IMR-90 (cell line): ENCODE measurements around the gene CRIM1. TPM values are rescaled to one million over a fixed set of nuclear protein-coding genes. Genes with fewer than 3 reads are reported as not detected.

Source experiments
- ATAC-seq: fragments of 200-7000 bp; cut with Tn5 transposase; 2 replicates; pipeline ENCODE4 v1.9.1; 2020; ENCODE audit warnings: low read depth, mild to moderate bottlenecking, moderate library complexity
- BruUV-seq: library from RNA; stranded (reverse); fragments of 400-500 nt; replicated peaks from 2 replicates; lab custom pipeline; 2021; lab: Mats Ljungman, UMichigan
- CTCF ChIA-PET: fragments of 300-600 bp; formaldehyde crosslinking; extraction: SDS; loops from one replicate; lab custom pipeline; 2021; ENCODE audit warnings: antibody characterized with exemption; lab: Yijun Ruan, JAX
- POLR2A ChIA-PET: fragments of 300-600 bp; sonication (Branson Sonifier 250); formaldehyde crosslinking; loops from one replicate; lab custom pipeline; 2022; ENCODE audit warnings: antibody characterized with exemption; ENCODE audit not compliant: unreplicated experiment; lab: Charles Lee
- DNase-seq: peaks from one replicate; pipeline ENCODE4 v3.0.0; 2013
- H2AFZ ChIP-seq: replicated peaks from 2 replicates; pipeline ENCODE3; 2013; ENCODE audit warnings: low read length, mild to moderate bottlenecking; ENCODE audit not compliant: poor library complexity
- H2AK5ac ChIP-seq: 2 replicates; pipeline ENCODE4 v1.6.1; 2013; ENCODE audit warnings: low read depth, low read length, inconsistent platforms
- H2AK9ac ChIP-seq: replicated peaks from 2 replicates; pipeline ENCODE3; 2013; ENCODE audit warnings: mild to moderate bottlenecking, low read depth, low read length, moderate library complexity; ENCODE audit not compliant: poor library complexity
- H2BK120ac ChIP-seq: 2 replicates; pipeline ENCODE4 v1.6.1; 2013; ENCODE audit warnings: low read depth, low read length, inconsistent platforms
- H2BK15ac ChIP-seq: 3 replicates; pipeline ENCODE4 v1.6.1; 2013; ENCODE audit warnings: low read depth, low read length, inconsistent platforms
- H2BK20ac ChIP-seq: 2 replicates; pipeline ENCODE4 v1.6.1; 2013; ENCODE audit warnings: low read depth, mild to moderate bottlenecking, inconsistent platforms, low read length, moderate library complexity
- H2BK5ac ChIP-seq: 2 replicates; pipeline ENCODE4 v1.6.1; 2013; ENCODE audit warnings: mild to moderate bottlenecking, low read depth, low read length, inconsistent platforms; ENCODE audit not compliant: poor library complexity, severe bottlenecking
- H3K14ac ChIP-seq: replicated peaks from 2 replicates; pipeline ENCODE4 v1.6.1; 2013; ENCODE audit warnings: low read depth, low read length, inconsistent platforms
- H3K18ac ChIP-seq: 2 replicates; pipeline ENCODE4 v1.6.1; 2013; ENCODE audit warnings: low read depth, low read length, control low read depth
- H3K23ac ChIP-seq: 2 replicates; pipeline ENCODE4 v1.6.1; 2013; ENCODE audit warnings: low read depth, low read length, inconsistent platforms
- H3K27ac ChIP-seq: 2 replicates; pipeline ENCODE4 v1.5.1; 2013; ENCODE audit warnings: mild to moderate bottlenecking, control low read depth, low read length; ENCODE audit not compliant: insufficient read depth
- H3K27me3 ChIP-seq: 2 replicates; pipeline ENCODE4 v1.6.1; 2013; ENCODE audit warnings: low read length; ENCODE audit not compliant: control insufficient read depth, insufficient read depth
- H3K36me3 ChIP-seq: 2 replicates; pipeline ENCODE4 v1.6.1; 2013; ENCODE audit warnings: low read length, mixed read lengths; ENCODE audit not compliant: control insufficient read depth, insufficient read depth
- H3K4ac ChIP-seq: 2 replicates; pipeline ENCODE4 v1.6.1; 2013; ENCODE audit warnings: low read depth, low read length, inconsistent platforms
- H3K4me1 ChIP-seq: 2 replicates; pipeline ENCODE4 v1.6.1; 2013; ENCODE audit warnings: low read length, mixed read lengths; ENCODE audit not compliant: control insufficient read depth, insufficient read depth
- H3K4me2 ChIP-seq: 2 replicates; pipeline ENCODE4 v1.6.1; 2013; ENCODE audit warnings: low read depth, mild to moderate bottlenecking, control low read depth, low read length, moderate library complexity
- H3K4me3 ChIP-seq: 2 replicates; pipeline ENCODE4 v1.5.1; 2013; ENCODE audit warnings: low read depth, mild to moderate bottlenecking, control low read depth, low read length, moderate library complexity; ENCODE audit not compliant: insufficient read depth
- H3K56ac ChIP-seq: 2 replicates; pipeline ENCODE4 v1.6.1; 2013; ENCODE audit warnings: low read length, inconsistent platforms; ENCODE audit not compliant: insufficient read depth; ENCODE audit errors: extremely low read depth
- H3K79me1 ChIP-seq, 2 experiments: 2 replicates each; pipeline ENCODE4 v1.6.1; 2013; ENCODE audit warnings: low read length in 2 of 2, inconsistent platforms in 1 of 2, low read depth in 1 of 2
- H3K9ac ChIP-seq: 2 replicates; pipeline ENCODE4 v1.6.1; 2013; ENCODE audit warnings: low read depth, low read length, control low read depth
- H3K9me1 ChIP-seq: 2 replicates; pipeline ENCODE4 v1.6.1; 2013; ENCODE audit warnings: low read length, inconsistent platforms; ENCODE audit not compliant: insufficient read depth
- H3K9me3 ChIP-seq: 2 replicates; pipeline ENCODE4 v1.6.1; 2013; ENCODE audit warnings: low read length; ENCODE audit not compliant: control insufficient read depth, insufficient read depth
- H4K20me1 ChIP-seq: 2 replicates; pipeline ENCODE4 v1.6.1; 2013; ENCODE audit warnings: low read length, inconsistent platforms; ENCODE audit not compliant: insufficient read depth
- H4K5ac ChIP-seq: 2 replicates; pipeline ENCODE4 v1.6.1; 2013; ENCODE audit warnings: mild to moderate bottlenecking, low read depth, low read length, control low read depth
- H4K8ac ChIP-seq, 2 experiments: 2 replicates each; pipeline ENCODE4 v1.6.1; 2013; ENCODE audit warnings: low read depth in 2 of 2, low read length in 2 of 2, control low read depth in 1 of 2, inconsistent platforms in 1 of 2
- H4K91ac ChIP-seq: 2 replicates; pipeline ENCODE4 v1.6.1; 2013; ENCODE audit warnings: low read depth, low read length, inconsistent platforms; ENCODE audit not compliant: insufficient read depth
- CTCF ChIP-seq: conservative IDR thresholded peaks from 2 replicates; pipeline ENCODE4 v1.5.1; 2012; ENCODE audit warnings: mild to moderate bottlenecking, low read depth, low read length, improper control_type of control experiment
- ELK1 ChIP-seq: fragments of 150-350 bp; IDR thresholded peaks from 2 replicates; pipeline ENCODE4 v1.6.1; 2016; ENCODE audit warnings: low read depth, mild to moderate bottlenecking, low read length, moderate library complexity, borderline replicate concordance
- MAFK ChIP-seq: IDR thresholded peaks from 2 replicates; pipeline ENCODE4 v1.6.1; 2012; ENCODE audit warnings: low read depth, low read length, improper control_type of control experiment
- MAZ ChIP-seq: IDR thresholded peaks from 2 replicates; pipeline ENCODE4 v1.6.1; 2012; ENCODE audit warnings: low read depth, mild to moderate bottlenecking, low read length, improper control_type of control experiment, moderate library complexity, borderline replicate concordance
- NFE2L2 ChIP-seq: fragments of 150-350 bp; IDR thresholded peaks from 2 replicates; pipeline ENCODE4 v1.6.1; 2016; ENCODE audit warnings: low read depth, mild to moderate bottlenecking, low read length
- POLR2A ChIP-seq: IDR thresholded peaks from 2 replicates; pipeline ENCODE4 v1.6.1; 2012; ENCODE audit warnings: mild to moderate bottlenecking, low read depth, low read length
- RAD21 ChIP-seq: IDR thresholded peaks from 2 replicates; pipeline ENCODE4 v1.6.1; 2012; ENCODE audit warnings: low read length, improper control_type of control experiment
- RCOR1 ChIP-seq: IDR thresholded peaks from 2 replicates; pipeline ENCODE4 v1.6.1; 2012; ENCODE audit warnings: mild to moderate bottlenecking, low read length, improper control_type of control experiment; ENCODE audit not compliant: insufficient replicate concordance
- RFX5 ChIP-seq: IDR thresholded peaks from 2 replicates; pipeline ENCODE4 v1.8.0; 2012; ENCODE audit warnings: low read depth, mild to moderate bottlenecking, low read length, moderate library complexity
- SMC3 ChIP-seq: fragments of 150-350 bp; IDR thresholded peaks from 2 replicates; pipeline ENCODE4 v1.6.1; 2016; ENCODE audit warnings: low read depth, mild to moderate bottlenecking, antibody characterized with exemption, low read length, moderate library complexity
- WGBS, 2 experiments: methylation state at CpG; one replicate each; pipeline versions ENCODE4 v1.1.5 to v1.1.7; 2013; ENCODE audit warnings: missing lambda C conversion rate in 2 of 2; ENCODE audit not compliant: insufficient read length in 1 of 2; ENCODE audit errors: extremely low coverage in 2 of 2; 5-methylcytosine and 5-hydroxymethylcytosine counted together
- dilution Hi-C: fragments of 300-500 bp; cut with HindIII; formaldehyde crosslinking; loops from one replicate; pipeline ENCODE4 v1.14.3; 2018; ENCODE audit warnings: low sequenced_read_pairs; ENCODE audit not compliant: unreplicated experiment
- in situ Hi-C: fragments of 300-500 bp; cut with MboI; formaldehyde crosslinking; loops from 3 replicates; pipeline ENCODE4 v1.14.3; 2019; ENCODE audit warnings: low sequenced_read_pairs, inconsistent platforms, mixed read lengths
- intact Hi-C: fragments of 100-400 bp; cut with micrococcal nuclease; formaldehyde crosslinking; loops from 2 replicates; pipeline ENCODE4 v1.10.0; 2022
- polyA plus RNA-seq, 3 experiments: library from polyadenylated mRNA; depleted of rRNA; stranded (reverse); fragments of >200 nt; gene quantifications; 2 replicates each; pipeline ENCODE4 v1.2.3, GENCODE V29; 2012; ENCODE audit warnings: low replicate concordance in 1 of 3
- total RNA-seq: library from RNA; depleted of rRNA; stranded (reverse); fragments of >200 nt; gene quantifications from 2 replicates; pipeline ENCODE4 v1.2.3, GENCODE V29; 2012

Gene CRIM1
- total and polyA plus RNA-seq, 2 of the 4 experiments (the other 2 are of a cell fraction): 285 to 490 TPM

DNA sequence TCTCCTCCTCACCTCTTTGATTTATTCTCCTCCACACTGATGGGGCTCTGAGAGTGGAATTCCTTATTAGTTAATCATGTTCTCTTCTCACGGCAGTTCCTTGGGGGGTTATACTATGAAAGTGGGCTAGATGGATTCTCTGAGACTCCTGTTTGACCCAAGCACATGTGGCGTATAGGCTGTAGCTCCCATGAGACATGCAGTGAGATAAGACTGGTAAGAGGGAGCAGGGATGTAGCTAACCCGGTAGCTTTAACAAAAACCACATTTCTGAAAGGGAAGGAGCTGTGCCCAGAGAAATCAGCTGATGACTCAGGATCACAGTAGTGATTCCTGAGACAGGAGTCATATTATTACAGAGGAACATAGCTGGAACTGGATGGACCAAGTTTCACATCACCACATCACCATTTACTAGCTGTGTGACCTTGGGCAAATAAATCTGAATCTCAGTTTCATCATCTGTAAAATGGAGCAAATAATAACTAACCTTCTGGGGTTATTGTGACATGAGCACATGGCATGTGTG lies 82.9 kb downstream of the CRIM1 start (continued):
- 0 out of 2 replicates have a peak, but pooled peaks have one; percentile 31 for TF ChIP-seq MAFK
- TF ChIP-seq RCOR1: peak; percentile 100

DNA sequence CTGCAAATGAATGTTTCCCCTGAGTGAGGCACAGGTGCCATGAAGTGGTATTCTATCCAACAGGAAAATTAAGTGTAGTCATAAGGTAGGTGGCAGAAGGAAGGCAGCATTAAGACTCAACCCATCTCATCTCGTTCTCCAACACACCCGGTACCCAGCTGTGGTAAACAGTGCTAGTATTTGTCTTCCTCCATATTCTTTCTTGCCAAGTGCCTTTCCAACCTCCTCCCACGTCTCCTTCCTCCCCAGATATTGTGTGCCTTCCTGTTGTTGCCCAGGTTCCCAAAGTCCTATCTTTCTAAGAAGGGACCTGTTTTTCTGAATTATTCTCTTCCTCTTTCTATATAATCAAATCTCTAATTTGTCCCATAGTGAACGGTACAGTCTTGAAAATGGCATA lies 83.5 kb downstream of the CRIM1 start:
- Histone ChIP-seq H2AK9ac (no peak overlapping the region), H2AK5ac (peak overlapping the region; percentile 79), H3K9me1 (peaks cover 36% of the 10 kb centered on the region), H4K8ac (peak overlapping the region; percentile 5 to 73; a peak in 3 of 4 replicates), H3K4ac (peak overlapping the region; percentile 79), H2BK15ac (peak overlapping the region; percentile 77; the same call in 2 of the 3 replicates), H3K27ac (peak overlapping the region; percentile 67; the same call in 1 of the 2 replicates), H3K4me2 (no peak overlapping the region), H3K9ac (0 out of 2 replicates have a peak overlapping the region, but pooled peaks have one; percentile 7), H3K27me3 (no peaks in the 10 kb centered on the region), H4K91ac (peak overlapping the region; percentile 13), H3K79me1 (peaks cover 41 to 62% of the 10 kb centered on the region in 2 experiments), H3K4me3 (no peak overlapping the region), H2AFZ (no peak overlapping the region), H3K9me3 (no peaks in the 10 kb centered on the region), H3K23ac (peak overlapping the region; percentile 78), H3K4me1 (peaks cover 22% of the 10 kb centered on the region), H4K5ac (peak overlapping the region; percentile 89; the same call in 1 of the 2 replicates), H3K18ac (peak overlapping the region; percentile 84), H3K56ac (no peak overlapping the region), H3K14ac (peak overlapping the region; percentile 77), H2BK5ac (peak overlapping the region; percentile 87), H3K36me3 (peaks cover 19% of the 10 kb centered on the region), H4K20me1 (peaks cover 50% of the 10 kb centered on the region; the same call in 1 of the 2 replicates), H2BK20ac (peak overlapping the region; percentile 67), H2BK120ac (peak overlapping the region; percentile 59)
- no TSS peak for BruUV-seq
- intact Hi-C loops (no loop called here), dilution Hi-C loops (no loop called here), in situ Hi-C loops (no loop called here)
- 100% methylated on average over 2 of the region's 4 CpGs; no CpG with 5 or more reads in 1 of the 2 experiments for WGBS, 2 experiments
- ChIA-PET POLR2A (interaction anchor here (0.7 kb wide), 1 partner anchor 42 kb away, joined by 3 read pairs; no protein-coding TSS in a partner anchor), CTCF (interaction anchor here (1.4 kb wide), 1 partner anchor 16 kb away, joined by 4 read pairs; no protein-coding TSS in a partner anchor)
- ATAC-seq: no peak
- no peak for DNase-seq
- TF ChIP-seq CTCF (no peak), MAFK (no peak), MAZ (no peak), RAD21 (no peak), POLR2A (no peak), NFE2L2 (no peak), SMC3 (no peak), ELK1 (no peak), RFX5 (no peak)
